Measurements from ENCODE around the gene COX7C.
"Not testable (repeated sequence)": the region's sequence is repeated elsewhere in the genome, so short reads cannot be mapped to it uniquely, and the experiment has no call there.

COX7C gene

GRCh38 chr5:86617756-86618576 lies at the start of gene COX7C:
TSS of gene COX7C (plus strand) at chr5:86617941. CDS start at chr5:86618056, 115 bp downstream.
- peak; percentile 82 to 87 (median 84) for DNase-seq (ENCODE audit: low read depth in 2 of 3, low spot score in 1 of 3)

GRCh38 chr5:86569522-86570426 lies 48.0 kb upstream of the COX7C start:
- DNase-seq (ENCODE audit: low read depth in 2 of 3, low spot score in 1 of 3), result not testable (repeated sequence)

- no peak for DNase-seq (ENCODE audit: low read depth in 2 of 3, low spot score in 1 of 3)
These were observed 47.2 kb upstream of the COX7C start for GRCh38 chr5:86570427-86571083.

- DNase-seq (ENCODE audit: low read depth in 2 of 3, low spot score in 1 of 3), result not testable (repeated sequence)
These were observed 46.6 kb upstream of the COX7C start for GRCh38 chr5:86571109-86571508.

- DNase-seq (ENCODE audit: low read depth in 2 of 3, low spot score in 1 of 3), result no peak
These were observed 44.8 kb upstream of the COX7C start for GRCh38 chr5:86572825-86573517.

- DNase-seq (ENCODE audit: low read depth in 2 of 3, low spot score in 1 of 3), result no peak
These were observed 38.2 kb upstream of the COX7C start for GRCh38 chr5:86579502-86579901.

- no peak for DNase-seq (ENCODE audit: low read depth in 2 of 3, low spot score in 1 of 3)
These were observed 21.3 kb upstream of the COX7C start for GRCh38 chr5:86596476-86596875.

GRCh38 chr5:86605881-86606280 lies 11.9 kb upstream of the COX7C start:
- no peak for DNase-seq (ENCODE audit: low read depth in 2 of 3, low spot score in 1 of 3)

- DNase-seq (ENCODE audit: low read depth in 2 of 3, low spot score in 1 of 3), result no peak
These were observed 4.3 kb upstream of the COX7C start for GRCh38 chr5:86613455-86613854.

- no peak for DNase-seq (ENCODE audit: low read depth in 2 of 3, low spot score in 1 of 3)
These were observed 409 bp upstream of the COX7C start for GRCh38 chr5:86617309-86617755.

- DNase-seq (ENCODE audit: low read depth in 2 of 3, low spot score in 1 of 3), result no peak
These were observed 6.2 kb downstream of the COX7C start for GRCh38 chr5:86623785-86624483.

GRCh38 chr5:86625148-86625547 lies 7.4 kb downstream of the COX7C start:
- DNase-seq (ENCODE audit: low read depth in 2 of 3, low spot score in 1 of 3), result no peak

- DNase-seq (ENCODE audit: low read depth in 2 of 3, low spot score in 1 of 3), result no peak
These were observed 8.4 kb downstream of the COX7C start for GRCh38 chr5:86626149-86626548.

GRCh38 chr5:86631165-86631564 lies 13.4 kb downstream of the COX7C start:
- DNase-seq (ENCODE audit: low read depth in 2 of 3, low spot score in 1 of 3), result no peak

GRCh38 chr5:86640998-86641397 lies 23.3 kb downstream of the COX7C start:
- no peak for DNase-seq (ENCODE audit: low read depth in 2 of 3, low spot score in 1 of 3)

GRCh38 chr5:86644843-86645242 lies 27.1 kb downstream of the COX7C start:
- no peak for DNase-seq (ENCODE audit: low read depth in 2 of 3, low spot score in 1 of 3)

- no peak for DNase-seq (ENCODE audit: low read depth in 2 of 3, low spot score in 1 of 3)
These were observed 28.1 kb downstream of the COX7C start for GRCh38 chr5:86645885-86646284.

GRCh38 chr5:86646671-86647070 lies 28.9 kb downstream of the COX7C start:
- DNase-seq (ENCODE audit: low read depth in 2 of 3, low spot score in 1 of 3), result no peak

- no peak for DNase-seq (ENCODE audit: low read depth in 2 of 3, low spot score in 1 of 3)
These were observed 32.2 kb downstream of the COX7C start for GRCh38 chr5:86649832-86650505.

GRCh38 chr5:86660771-86661170 lies 43.0 kb downstream of the COX7C start:
- not testable (repeated sequence) for DNase-seq (ENCODE audit: low read depth in 2 of 3, low spot score in 1 of 3)

Measured in stimulated activated CD4-positive, alpha-beta T cell treated with anti-CD3 and anti-CD28 coated beads, Interleukin-12 subunit alpha, Interleukin-12 subunit beta, amount 100 ng/mL, for 48 hours (primary cell).